BJ (cell line): ENCODE results near the gene ITGB8. TPM values are rescaled to one million over a fixed set of nuclear protein-coding genes. Genes with fewer than 3 reads are reported as not detected.

Experiments
- CTCF ChIA-PET: fragments of 350-600 bp; formaldehyde crosslinking; extraction: SDS; loops from one replicate; lab custom pipeline; 2021; ENCODE audit warnings: antibody characterized with exemption, inconsistent platforms; lab: Yijun Ruan, JAX
- POLR2A ChIA-PET: fragments of 300-600 bp; sonication (Branson Sonifier 250); formaldehyde crosslinking; extraction: SDS; loops from one replicate; lab custom pipeline; 2021; ENCODE audit warnings: antibody characterized with exemption; lab: Charles Lee
- DNase-seq: peaks from one replicate; pipeline ENCODE4 v3.0.0-alpha.2; 2011; ENCODE audit warnings: low read depth
- H3K27me3 ChIP-seq: 2 replicates; pipeline ENCODE4 v1.6.0; 2011; ENCODE audit warnings: low read length; ENCODE audit not compliant: control insufficient read depth, insufficient read depth
- H3K36me3 ChIP-seq: 2 replicates; pipeline ENCODE4 v1.5.1; 2011; ENCODE audit warnings: low read length; ENCODE audit not compliant: control insufficient read depth, insufficient read depth
- H3K4me3 ChIP-seq: 2 replicates; pipeline ENCODE4 v1.5.1; 2011; ENCODE audit warnings: low read depth, mild to moderate bottlenecking, control low read depth, low read length
- CTCF ChIP-seq: IDR thresholded peaks from 2 replicates; pipeline ENCODE4 v1.5.1; 2011; ENCODE audit warnings: low read depth, mild to moderate bottlenecking, control low read depth, inconsistent platforms, low read length, moderate library complexity; ENCODE audit not compliant: insufficient read depth
- polyA plus RNA-seq: library from polyadenylated mRNA; depleted of rRNA; stranded (reverse); fragments of >200 nt; gene quantifications from 2 replicates; pipeline ENCODE4 v1.2.3, GENCODE V29; 2011

The ITGB8 gene
- polyA plus RNA-seq, 1 experiment: 0.58 TPM

GRCh38 chr7:20331910-20332813, 1.5 kb downstream of the ITGB8 start:
- POLR2A ChIA-PET: interaction anchor here (0.6 kb wide), 1 partner anchor 257 kb away, joined by 3 read pairs; no protein-coding TSS in a partner anchor
- no peak for DNase-seq
- Histone ChIP-seq H3K4me3 (peak overlapping the region; percentile 60), H3K36me3 (no peaks in the 10 kb centered on the region), H3K27me3 (no peaks in the 10 kb centered on the region)
- no peak for TF ChIP-seq CTCF
- CTCF ChIA-PET: interaction anchor here (0.7 to 1.3 kb wide), 2 partner anchors 71 to 349 kb away, joined by 3 to 5 read pairs; no protein-coding TSS in a partner anchor

- H3K27me3 ChIP-seq: no peaks in the 10 kb centered on the region
- no peak overlapping the region for H3K4me3 ChIP-seq
- no peak for TF ChIP-seq CTCF
- POLR2A ChIA-PET: no interaction called here
- no peaks in the 10 kb centered on the region for H3K36me3 ChIP-seq
- CTCF ChIA-PET: no interaction called here
- no peak for DNase-seq
These were observed 7.6 kb downstream of the ITGB8 start for GRCh38 chr7:20338285-20338684.

GRCh38 chr7:20340839-20341238, 10.1 kb downstream of the ITGB8 start:
- CTCF ChIA-PET: no interaction called here
- no peak for TF ChIP-seq CTCF
- POLR2A ChIA-PET: no interaction called here
- DNase-seq: no peak
- Histone ChIP-seq H3K27me3 (no peaks in the 10 kb centered on the region; the same call in 1 of the 2 replicates), H3K36me3 (no peaks in the 10 kb centered on the region), H3K4me3 (no peak overlapping the region)

- H3K4me3 ChIP-seq: no peak overlapping the region
- no peak for DNase-seq
- ChIA-PET POLR2A (no interaction called here), CTCF (interaction anchor here (0.5 kb wide), 1 partner anchor 1276 kb away, joined by 4 read pairs; no protein-coding TSS in a partner anchor)
- no peaks in the 10 kb centered on the region; the same call in 1 of the 2 replicates for H3K27me3 ChIP-seq
- 0 out of 2 replicates have a peak, but pooled peaks have one; percentile 13 for TF ChIP-seq CTCF
- no peaks in the 10 kb centered on the region for H3K36me3 ChIP-seq
These were observed 12.5 kb downstream of the ITGB8 start for GRCh38 chr7:20343205-20343604.

DNA sequence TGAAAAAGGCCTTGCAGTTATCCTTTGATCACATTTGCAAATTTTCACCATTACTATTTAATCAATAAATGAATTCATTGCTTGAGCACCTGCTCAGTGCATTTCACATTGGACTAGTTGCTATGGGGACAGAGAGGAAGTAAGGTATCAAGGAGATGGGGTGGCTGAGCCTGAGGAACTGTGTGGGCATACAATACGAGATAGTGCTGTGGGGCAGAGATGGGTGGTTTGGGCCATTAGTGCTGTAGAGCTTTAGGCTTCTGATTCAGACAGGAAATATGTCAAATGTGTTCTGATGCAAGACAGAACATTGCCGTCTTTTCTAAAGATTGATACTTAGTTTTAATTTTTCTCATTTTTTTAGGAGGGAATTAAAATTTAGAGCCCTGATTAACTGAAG, 13.2 kb downstream of the ITGB8 start:
- Histone ChIP-seq H3K4me3 (no peak overlapping the region), H3K27me3 (no peaks in the 10 kb centered on the region; the same call in 1 of the 2 replicates), H3K36me3 (no peaks in the 10 kb centered on the region)
- ChIA-PET CTCF (no interaction called here), POLR2A (no interaction called here)
- no peak for DNase-seq
- no peak for TF ChIP-seq CTCF
